Left renal cortex interstitium (tissue), 4 donors: ENCODE data around the gene RBM34. TPM values are rescaled to one million over a fixed set of nuclear protein-coding genes. Genes with fewer than 3 reads are reported as not detected.
A peak's percentile ranks its signal among the peaks of the same experiment; 100 is the strongest.
"Not testable (repeated sequence)": the region's sequence is repeated elsewhere in the genome, so short reads cannot be mapped to it uniquely, and the experiment has no call there.

Experiments
- DNase-seq, 4 donors: peaks; one replicate each; pipeline ENCODE4 v3.0.0-alpha.2; 2013; ENCODE audit warnings: low read depth in 4 of 4, low spot score in 2 of 4, missing footprints in 1 of 4
- polyA plus RNA-seq, 4 donors: library from polyadenylated mRNA; unstranded; fragments of 120-200 nt; gene quantifications; one replicate each; pipeline ENCODE4 v1.2.1, GENCODE V29; 2013; ENCODE audit not compliant: insufficient read length in 4 of 4

Gene RBM34
- 10 to 100 TPM; 63.6 to 77.0 (median 73.6) TPM for polyA plus RNA-seq

GRCh38 chr1:235160957-235161684 is at the start of gene RBM34:
TSS of gene RBM34 (minus strand) at chr1:235161250. CDS start at chr1:235161226, 24 bp downstream.
- DNase-seq = peak; percentile 77 to 85 (median 83)

GRCh38 chr1:235207209-235207565 is 46.1 kb upstream of the RBM34 start:
- DNase-seq = no peak

- DNase-seq = no peak
Observed at GRCh38 chr1:235206533-235207208, 45.6 kb upstream of the RBM34 start.

GRCh38 chr1:235205687-235206086 is 44.6 kb upstream of the RBM34 start:
- DNase-seq = no peak

GRCh38 chr1:235203428-235203827 is 42.4 kb upstream of the RBM34 start:
- DNase-seq = no peak

- not testable (repeated sequence) for DNase-seq
Observed at GRCh38 chr1:235202447-235202846, 41.4 kb upstream of the RBM34 start.

- DNase-seq = no peak
Observed at GRCh38 chr1:235199441-235199840, 38.4 kb upstream of the RBM34 start.

GRCh38 chr1:235190431-235190830 is 29.4 kb upstream of the RBM34 start:
- no peak for DNase-seq

- DNase-seq = no peak
Observed at GRCh38 chr1:235187316-235187715, 26.3 kb upstream of the RBM34 start.

GRCh38 chr1:235181561-235182245 is 20.7 kb upstream of the RBM34 start:
- no peak for DNase-seq

- DNase-seq = no peak
Observed at GRCh38 chr1:235180916-235181460, 19.9 kb upstream of the RBM34 start.

- no peak for DNase-seq
Observed at GRCh38 chr1:235176486-235176885, 15.4 kb upstream of the RBM34 start.

GRCh38 chr1:235169986-235170385 is 8.9 kb upstream of the RBM34 start:
- no peak for DNase-seq

GRCh38 chr1:235168375-235168774 is 7.3 kb upstream of the RBM34 start:
- DNase-seq = no peak

GRCh38 chr1:235161685-235162327 is 756 bp upstream of the RBM34 start:
- peak in 1 of 4 donors; percentile 5 for DNase-seq

GRCh38 chr1:235160383-235160956 is 580 bp downstream of the RBM34 start:
- peak in 2 of 4 donors; percentile 41 to 52 for DNase-seq

GRCh38 chr1:235159930-235160329 is 1.1 kb downstream of the RBM34 start:
- not testable (repeated sequence) for DNase-seq

GRCh38 chr1:235159284-235159683 is 1.8 kb downstream of the RBM34 start:
- not testable (repeated sequence) for DNase-seq

- DNase-seq = no peak
Observed at GRCh38 chr1:235158680-235159079, 2.4 kb downstream of the RBM34 start.

GRCh38 chr1:235157150-235157549 is 3.9 kb downstream of the RBM34 start:
- no peak for DNase-seq
